OCI-LY7 (cell line): Measurements from ENCODE around the gene GJB2.

Experiments
- EZH2phosphoT487 ChIP-seq: fragments of 200-600 bp; sonication (generic); IDR thresholded peaks from 2 replicates; pipeline ENCODE4 v1.6.1; 2018; ENCODE audit warnings: low read depth, borderline replicate concordance, mild to moderate bottlenecking, mixed run types, antibody characterized with exemption, low read length, moderate library complexity, mixed read lengths
- TF ChIP-seq, protein P1 (sequence below): fragments of 200-600 bp; sonication (generic); conservative IDR thresholded peaks from 2 replicates; pipeline ENCODE4 v1.5.1; 2014; ENCODE audit warnings: mild to moderate bottlenecking, antibody characterized with exemption, low read length, moderate library complexity, mixed read lengths

DNA sequence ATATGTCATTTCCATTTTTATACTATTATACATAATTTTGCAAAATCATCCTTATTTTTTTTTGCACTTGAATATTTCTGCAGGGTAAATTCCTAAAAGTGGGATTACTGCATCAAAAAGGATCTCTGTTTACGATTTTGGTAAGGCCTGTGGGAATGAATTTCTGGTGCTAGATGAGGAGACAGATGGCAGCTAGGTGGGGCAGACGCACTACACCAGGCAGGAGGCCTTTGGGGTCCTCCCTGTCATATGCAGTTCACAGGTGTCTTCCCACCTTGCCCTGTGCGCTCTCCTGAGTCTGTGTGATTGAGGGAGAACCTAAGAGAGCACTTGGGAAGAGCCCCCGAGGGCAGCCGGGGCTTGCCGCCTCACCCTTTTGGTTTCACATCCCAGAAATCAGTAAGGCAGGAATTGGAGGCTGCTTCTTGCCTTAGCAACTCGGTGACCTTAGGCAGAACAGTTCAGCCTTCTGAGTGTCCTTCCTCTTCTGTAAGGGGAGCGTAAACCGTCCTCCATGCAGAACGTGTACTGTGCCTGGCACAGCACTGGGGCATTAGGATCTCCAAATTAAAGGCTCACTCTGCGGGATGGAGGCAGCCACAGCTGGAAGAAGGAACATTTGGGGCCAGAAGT, 13.4 kb upstream of the GJB2 start:
- TF ChIP-seq, protein P1, sequence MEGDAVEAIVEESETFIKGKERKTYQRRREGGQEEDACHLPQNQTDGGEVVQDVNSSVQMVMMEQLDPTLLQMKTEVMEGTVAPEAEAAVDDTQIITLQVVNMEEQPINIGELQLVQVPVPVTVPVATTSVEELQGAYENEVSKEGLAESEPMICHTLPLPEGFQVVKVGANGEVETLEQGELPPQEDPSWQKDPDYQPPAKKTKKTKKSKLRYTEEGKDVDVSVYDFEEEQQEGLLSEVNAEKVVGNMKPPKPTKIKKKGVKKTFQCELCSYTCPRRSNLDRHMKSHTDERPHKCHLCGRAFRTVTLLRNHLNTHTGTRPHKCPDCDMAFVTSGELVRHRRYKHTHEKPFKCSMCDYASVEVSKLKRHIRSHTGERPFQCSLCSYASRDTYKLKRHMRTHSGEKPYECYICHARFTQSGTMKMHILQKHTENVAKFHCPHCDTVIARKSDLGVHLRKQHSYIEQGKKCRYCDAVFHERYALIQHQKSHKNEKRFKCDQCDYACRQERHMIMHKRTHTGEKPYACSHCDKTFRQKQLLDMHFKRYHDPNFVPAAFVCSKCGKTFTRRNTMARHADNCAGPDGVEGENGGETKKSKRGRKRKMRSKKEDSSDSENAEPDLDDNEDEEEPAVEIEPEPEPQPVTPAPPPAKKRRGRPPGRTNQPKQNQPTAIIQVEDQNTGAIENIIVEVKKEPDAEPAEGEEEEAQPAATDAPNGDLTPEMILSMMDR = no peak
- no peak for TF ChIP-seq EZH2phosphoT487
